Measurements from ENCODE around the gene MLLT10. TPM values are rescaled to one million over a fixed set of nuclear protein-coding genes. Genes with fewer than 3 reads are reported as not detected.

The MLLT10 gene
- total RNA-seq, 6 donors from 2014 or later: 40.1 to 63.9 (median 53.9) TPM

DNA sequence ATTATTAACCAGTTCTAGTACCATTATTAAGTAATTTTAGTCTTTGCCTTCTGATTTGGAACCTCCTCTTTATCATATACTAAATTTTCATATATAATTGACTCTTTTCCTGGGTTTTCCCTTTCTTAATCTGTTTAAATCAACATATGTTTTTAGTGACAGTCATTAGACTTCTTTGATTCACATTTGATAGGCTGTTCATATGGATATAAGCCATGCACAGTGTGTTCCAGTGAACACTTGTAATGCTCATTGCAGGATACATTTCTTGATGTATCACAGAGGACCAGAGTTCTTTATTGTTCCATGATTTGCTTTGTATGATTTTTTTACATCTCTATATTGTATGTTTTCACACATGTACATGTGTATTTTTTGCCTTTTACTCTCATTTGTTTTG is 114.0 kb downstream of the MLLT10 start:
- TF ChIP-seq POLR2AphosphoS5 (IDR thresholded peaks at IDR 0.05): no peak
- Histone ChIP-seq H3K27ac (no peak overlapping the region), H3K4me3 (no peak overlapping the region), H3K4me1 (peaks cover 0 to 4% (median 0%) of the 10 kb centered on the region in 4 donors), H3K9me3 (no peaks in the 10 kb centered on the region), H3K27me3 (no peaks in the 10 kb centered on the region), H3K36me3 (peaks cover 0 to 13% (median 5%) of the 10 kb centered on the region in 4 donors)
- no peak for DNase-seq
- ATAC-seq (ENCODE audit: low FRiP score in 2 of 2): no peak

DNA sequence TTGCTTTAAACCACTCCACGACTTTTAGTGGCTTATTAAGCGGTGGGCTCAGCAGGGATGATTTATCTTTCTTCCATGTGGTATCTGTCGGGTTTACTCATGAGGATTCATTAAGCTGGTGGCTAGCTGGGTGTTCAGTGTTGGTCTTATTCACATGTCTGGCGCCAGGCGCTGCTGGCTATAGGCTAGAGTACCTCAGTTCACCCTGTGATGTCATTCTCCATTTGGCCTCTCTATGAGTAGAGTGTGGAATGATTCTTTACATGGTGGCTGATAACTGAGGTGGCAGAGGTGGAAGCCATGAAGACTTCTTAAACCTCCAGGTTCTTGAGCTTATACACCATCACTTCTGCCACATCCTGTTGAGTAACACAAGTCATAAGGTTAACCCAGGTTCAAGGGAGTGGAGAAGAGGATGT is 115.4 kb downstream of the MLLT10 start:
- Histone ChIP-seq H3K4me1 (no peaks in the 10 kb centered on the region), H3K9me3 (no peaks in the 10 kb centered on the region), H3K27me3 (no peaks in the 10 kb centered on the region), H3K36me3 (peaks cover 0 to 13% (median 6%) of the 10 kb centered on the region in 4 donors), H3K4me3 (no peak overlapping the region), H3K27ac (no peak overlapping the region)
- 97 to 98% methylated on average over 5 of the region's 5 CpGs for WGBS, 2 donors
- no peak for DNase-seq
- TF ChIP-seq POLR2A (IDR thresholded peaks at IDR 0.05): no peak
- TF ChIP-seq, protein P1, sequence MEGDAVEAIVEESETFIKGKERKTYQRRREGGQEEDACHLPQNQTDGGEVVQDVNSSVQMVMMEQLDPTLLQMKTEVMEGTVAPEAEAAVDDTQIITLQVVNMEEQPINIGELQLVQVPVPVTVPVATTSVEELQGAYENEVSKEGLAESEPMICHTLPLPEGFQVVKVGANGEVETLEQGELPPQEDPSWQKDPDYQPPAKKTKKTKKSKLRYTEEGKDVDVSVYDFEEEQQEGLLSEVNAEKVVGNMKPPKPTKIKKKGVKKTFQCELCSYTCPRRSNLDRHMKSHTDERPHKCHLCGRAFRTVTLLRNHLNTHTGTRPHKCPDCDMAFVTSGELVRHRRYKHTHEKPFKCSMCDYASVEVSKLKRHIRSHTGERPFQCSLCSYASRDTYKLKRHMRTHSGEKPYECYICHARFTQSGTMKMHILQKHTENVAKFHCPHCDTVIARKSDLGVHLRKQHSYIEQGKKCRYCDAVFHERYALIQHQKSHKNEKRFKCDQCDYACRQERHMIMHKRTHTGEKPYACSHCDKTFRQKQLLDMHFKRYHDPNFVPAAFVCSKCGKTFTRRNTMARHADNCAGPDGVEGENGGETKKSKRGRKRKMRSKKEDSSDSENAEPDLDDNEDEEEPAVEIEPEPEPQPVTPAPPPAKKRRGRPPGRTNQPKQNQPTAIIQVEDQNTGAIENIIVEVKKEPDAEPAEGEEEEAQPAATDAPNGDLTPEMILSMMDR (IDR thresholded peaks at IDR 0.05): no peak
- ATAC-seq (ENCODE audit: low FRiP score in 2 of 2): no peak

DNA sequence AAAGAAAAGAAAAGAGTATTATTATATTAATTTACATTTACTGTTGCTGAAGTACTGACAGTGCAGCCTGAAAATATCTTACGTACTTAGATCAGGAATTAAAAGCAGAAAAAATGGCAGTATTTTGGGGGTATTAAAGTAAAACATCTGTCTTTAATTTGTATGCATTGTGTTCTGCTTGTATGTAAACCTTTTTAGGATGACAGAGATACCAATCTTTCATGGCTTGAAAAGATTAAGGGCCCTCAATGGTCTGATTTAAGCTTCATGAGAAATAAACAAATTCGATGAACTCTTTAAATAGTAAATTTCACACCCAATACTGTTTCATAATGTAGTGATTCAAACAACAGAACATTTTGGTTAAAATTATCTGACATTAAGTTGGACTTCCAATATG is 116.3 kb downstream of the MLLT10 start:
- Histone ChIP-seq H3K27ac (no peak overlapping the region), H3K4me1 (no peaks in the 10 kb centered on the region), H3K9me3 (no peaks in the 10 kb centered on the region), H3K4me3 (no peak overlapping the region), H3K27me3 (no peaks in the 10 kb centered on the region), H3K36me3 (peaks cover 0 to 13% (median 6%) of the 10 kb centered on the region in 4 donors)
- 76 to 85% methylated on average over 2 of the region's 2 CpGs for WGBS, 2 donors
- TF ChIP-seq POLR2A (IDR thresholded peaks at IDR 0.05): no peak
- TF ChIP-seq, protein P1 (IDR thresholded peaks at IDR 0.05): no peak
- ATAC-seq (ENCODE audit: low FRiP score in 2 of 2) (no peak), DNase-seq (no peak)

GRCh38 chr10:21655236-21655635 is 121.2 kb downstream of the MLLT10 start:
- no peaks in the 10 kb centered on the region for H3K4me1 ChIP-seq
- H3K27ac ChIP-seq: no peak overlapping the region
- no peaks in the 10 kb centered on the region for H3K27me3 ChIP-seq
- ATAC-seq (ENCODE audit: low FRiP score in 2 of 2) (no peak), DNase-seq (no peak)
- WGBS, 2 donors: 78 to 83% methylated on average over 3 of the region's 3 CpGs
- TF ChIP-seq EP300 (IDR thresholded peaks at IDR 0.05) (no peak), POLR2AphosphoS5 (IDR thresholded peaks at IDR 0.05) (no peak), POLR2A (IDR thresholded peaks at IDR 0.05) (no peak)
- TF ChIP-seq, protein P1 (IDR thresholded peaks at IDR 0.05): no peak
- H3K9me3 ChIP-seq: no peaks in the 10 kb centered on the region
- H3K4me3 ChIP-seq: no peak overlapping the region
- H3K36me3 ChIP-seq: peaks cover 0 to 13% (median 5%) of the 10 kb centered on the region in 4 donors

- TF ChIP-seq POLR2AphosphoS5 (IDR thresholded peaks at IDR 0.05) (no peak), EP300 (IDR thresholded peaks at IDR 0.05) (no peak), POLR2A (IDR thresholded peaks at IDR 0.05) (no peak)
- TF ChIP-seq, protein P1 (IDR thresholded peaks at IDR 0.05): no peak
- no peak overlapping the region for H3K4me3 ChIP-seq
- H3K27me3 ChIP-seq: no peaks in the 10 kb centered on the region
- H3K9me3 ChIP-seq: no peaks in the 10 kb centered on the region
- WGBS, 2 donors: 88 to 90% methylated on average over 5 of the region's 5 CpGs
- no peaks in the 10 kb centered on the region for H3K4me1 ChIP-seq
- H3K36me3 ChIP-seq: peaks cover 0 to 13% (median 5%) of the 10 kb centered on the region in 4 donors
- ATAC-seq (ENCODE audit: low FRiP score in 2 of 2) (no peak), DNase-seq (no peak)
- H3K27ac ChIP-seq: no peak overlapping the region
These were observed 121.7 kb downstream of the MLLT10 start for GRCh38 chr10:21655687-21656086.
